Stimulated activated memory B cell treated with anti-CD40 and anti-IgM and Interleukin-4, amounts not matched to agents 10 μg/mL and 1 μg/mL and 100 μg/mL, for 72 hours (primary cell): Measurements from ENCODE around the gene FRMD5.
A peak's percentile ranks its signal among the peaks of the same experiment; 100 is the strongest.

Experiments used
- ATAC-seq: fragments of 150-1000 bp; cut with Tn5 transposase; 2 replicates; pipeline ENCODE4 v1.10.0; 2021
- H3K27ac Mint-ChIP-seq: one replicate; pipeline ENCODE4 v1.8.0; 2022; ENCODE audit warnings: mild to moderate bottlenecking, mixed read lengths
- H3K27me3 Mint-ChIP-seq: one replicate; pipeline ENCODE4 v1.8.0; 2022; ENCODE audit warnings: mixed read lengths
- H3K36me3 Mint-ChIP-seq: one replicate; pipeline ENCODE4 v1.8.0; 2022; ENCODE audit warnings: mixed read lengths
- H3K4me1 Mint-ChIP-seq: one replicate; pipeline ENCODE4 v1.8.0; 2022; ENCODE audit warnings: mixed read lengths
- H3K4me3 Mint-ChIP-seq: one replicate; pipeline ENCODE4 v1.8.0; 2022; ENCODE audit warnings: mild to moderate bottlenecking, moderate library complexity, mixed read lengths
- H3K9me3 Mint-ChIP-seq: one replicate; pipeline ENCODE4 v1.8.0; 2022; ENCODE audit warnings: mixed read lengths

FRMD5 gene

GRCh38 chr15:43930079-43930478, 265.0 kb downstream of the FRMD5 start:
- no peak overlapping the region for H3K4me3 Mint-ChIP-seq
- H3K4me1 Mint-ChIP-seq: peaks cover 9% of the 10 kb centered on the region
- peak; percentile 21 for ATAC-seq
- H3K27ac Mint-ChIP-seq: no peak overlapping the region
- H3K9me3 Mint-ChIP-seq: no peaks in the 10 kb centered on the region
- no peaks in the 10 kb centered on the region for H3K27me3 Mint-ChIP-seq
- H3K36me3 Mint-ChIP-seq: no peaks in the 10 kb centered on the region

DNA sequence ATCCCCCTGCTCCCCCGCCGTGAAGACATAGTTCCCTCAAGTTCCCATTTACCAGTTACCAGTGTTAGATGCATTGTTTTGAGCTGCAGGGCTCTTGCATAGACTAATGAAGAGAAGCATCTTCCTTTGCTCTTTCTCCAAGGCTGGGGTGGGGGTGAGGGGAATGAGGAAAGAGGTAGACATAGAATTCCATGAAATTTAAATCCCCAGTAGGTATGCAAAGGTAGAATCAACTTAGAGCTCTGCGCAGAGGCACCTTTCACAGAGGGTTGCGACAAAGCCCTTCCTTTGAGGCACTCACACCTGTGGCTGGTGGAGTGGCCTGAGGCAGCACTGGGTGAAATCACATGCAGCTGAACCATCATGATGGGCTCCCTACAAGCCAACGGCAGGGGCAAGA, 266.9 kb downstream of the FRMD5 start:
- H3K9me3 Mint-ChIP-seq: no peaks in the 10 kb centered on the region
- no peaks in the 10 kb centered on the region for H3K36me3 Mint-ChIP-seq
- no peak overlapping the region for H3K4me3 Mint-ChIP-seq
- no peak overlapping the region for H3K27ac Mint-ChIP-seq
- ATAC-seq: no peak
- peaks cover 9% of the 10 kb centered on the region for H3K4me1 Mint-ChIP-seq
- H3K27me3 Mint-ChIP-seq: no peaks in the 10 kb centered on the region

GRCh38 chr15:43927203-43927602, 267.9 kb downstream of the FRMD5 start:
- ATAC-seq: no peak
- Mint-ChIP-seq H3K27me3 (no peaks in the 10 kb centered on the region), H3K36me3 (no peaks in the 10 kb centered on the region), H3K9me3 (no peaks in the 10 kb centered on the region), H3K4me1 (peaks cover 9% of the 10 kb centered on the region), H3K27ac (no peak overlapping the region), H3K4me3 (no peak overlapping the region)

GRCh38 chr15:43923553-43923952, 271.5 kb downstream of the FRMD5 start:
- no peak overlapping the region for H3K27ac Mint-ChIP-seq
- no peaks in the 10 kb centered on the region for H3K27me3 Mint-ChIP-seq
- no peak overlapping the region for H3K4me3 Mint-ChIP-seq
- H3K36me3 Mint-ChIP-seq: no peaks in the 10 kb centered on the region
- no peaks in the 10 kb centered on the region for H3K9me3 Mint-ChIP-seq
- no peak for ATAC-seq
- no peaks in the 10 kb centered on the region for H3K4me1 Mint-ChIP-seq

GRCh38 chr15:43922021-43922420, 273.1 kb downstream of the FRMD5 start:
- Mint-ChIP-seq H3K27ac (no peak overlapping the region), H3K4me3 (no peak overlapping the region), H3K27me3 (no peaks in the 10 kb centered on the region), H3K36me3 (no peaks in the 10 kb centered on the region), H3K4me1 (no peaks in the 10 kb centered on the region), H3K9me3 (no peaks in the 10 kb centered on the region)
- ATAC-seq: no peak

DNA sequence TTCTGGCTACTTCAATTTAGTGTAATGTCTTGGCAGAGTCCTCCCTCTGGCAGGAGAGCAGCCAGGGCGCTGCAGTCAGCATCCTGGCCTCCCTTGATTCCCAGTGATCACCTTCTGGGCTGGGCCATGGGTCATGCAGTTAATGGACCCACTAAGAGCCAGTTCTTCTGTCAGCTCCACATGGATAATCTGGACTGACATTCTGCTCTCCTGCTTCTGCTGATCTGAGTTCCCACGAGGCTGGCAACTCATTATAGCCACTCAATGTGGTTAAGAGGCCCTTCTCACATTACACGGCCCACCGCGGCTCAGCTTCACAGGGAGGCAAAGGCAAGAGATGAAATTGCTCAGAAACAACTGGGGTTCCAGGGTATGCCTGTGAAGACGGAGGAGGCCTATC, 274.3 kb downstream of the FRMD5 start:
- no peak overlapping the region for H3K27ac Mint-ChIP-seq
- H3K36me3 Mint-ChIP-seq: no peaks in the 10 kb centered on the region
- H3K4me3 Mint-ChIP-seq: no peak overlapping the region
- H3K27me3 Mint-ChIP-seq: no peaks in the 10 kb centered on the region
- H3K9me3 Mint-ChIP-seq: no peaks in the 10 kb centered on the region
- H3K4me1 Mint-ChIP-seq: no peaks in the 10 kb centered on the region
- ATAC-seq: no peak

DNA sequence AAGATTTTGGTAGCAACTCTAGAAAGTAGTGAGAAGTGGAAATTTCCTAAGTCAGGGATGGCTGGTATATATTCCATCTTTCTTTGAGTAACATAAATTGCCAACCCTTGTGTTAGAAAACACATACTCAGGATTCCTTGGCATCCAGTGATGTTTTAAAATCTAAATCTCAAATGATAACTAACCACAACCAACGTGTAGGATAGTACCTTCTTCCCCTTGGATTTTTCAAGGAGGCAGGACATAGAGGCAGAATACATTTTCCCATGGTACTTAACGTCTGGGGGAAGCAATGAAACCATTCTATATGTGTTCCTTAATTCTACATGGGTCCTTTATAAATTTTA, 274.8 kb downstream of the FRMD5 start:
- H3K27ac Mint-ChIP-seq: no peak overlapping the region
- no peaks in the 10 kb centered on the region for H3K4me1 Mint-ChIP-seq
- no peaks in the 10 kb centered on the region for H3K9me3 Mint-ChIP-seq
- ATAC-seq: no peak
- no peak overlapping the region for H3K4me3 Mint-ChIP-seq
- no peaks in the 10 kb centered on the region for H3K27me3 Mint-ChIP-seq
- no peaks in the 10 kb centered on the region for H3K36me3 Mint-ChIP-seq

GRCh38 chr15:43919540-43920253, 275.4 kb downstream of the FRMD5 start:
- Mint-ChIP-seq H3K4me3 (no peak overlapping the region), H3K9me3 (no peaks in the 10 kb centered on the region), H3K27me3 (no peaks in the 10 kb centered on the region), H3K36me3 (no peaks in the 10 kb centered on the region), H3K4me1 (no peaks in the 10 kb centered on the region), H3K27ac (no peak overlapping the region)
- ATAC-seq: no peak

- Mint-ChIP-seq H3K36me3 (no peaks in the 10 kb centered on the region), H3K9me3 (no peaks in the 10 kb centered on the region), H3K27ac (no peak overlapping the region), H3K4me3 (no peak overlapping the region), H3K4me1 (no peaks in the 10 kb centered on the region), H3K27me3 (no peaks in the 10 kb centered on the region)
- ATAC-seq: no peak
Measured at GRCh38 chr15:43918717-43919116, 276.4 kb downstream of the FRMD5 start.

- ATAC-seq: no peak
- Mint-ChIP-seq H3K4me1 (no peaks in the 10 kb centered on the region), H3K27ac (no peak overlapping the region)
Measured at GRCh38 chr15:43916326-43916660, 278.8 kb downstream of the FRMD5 start.

DNA sequence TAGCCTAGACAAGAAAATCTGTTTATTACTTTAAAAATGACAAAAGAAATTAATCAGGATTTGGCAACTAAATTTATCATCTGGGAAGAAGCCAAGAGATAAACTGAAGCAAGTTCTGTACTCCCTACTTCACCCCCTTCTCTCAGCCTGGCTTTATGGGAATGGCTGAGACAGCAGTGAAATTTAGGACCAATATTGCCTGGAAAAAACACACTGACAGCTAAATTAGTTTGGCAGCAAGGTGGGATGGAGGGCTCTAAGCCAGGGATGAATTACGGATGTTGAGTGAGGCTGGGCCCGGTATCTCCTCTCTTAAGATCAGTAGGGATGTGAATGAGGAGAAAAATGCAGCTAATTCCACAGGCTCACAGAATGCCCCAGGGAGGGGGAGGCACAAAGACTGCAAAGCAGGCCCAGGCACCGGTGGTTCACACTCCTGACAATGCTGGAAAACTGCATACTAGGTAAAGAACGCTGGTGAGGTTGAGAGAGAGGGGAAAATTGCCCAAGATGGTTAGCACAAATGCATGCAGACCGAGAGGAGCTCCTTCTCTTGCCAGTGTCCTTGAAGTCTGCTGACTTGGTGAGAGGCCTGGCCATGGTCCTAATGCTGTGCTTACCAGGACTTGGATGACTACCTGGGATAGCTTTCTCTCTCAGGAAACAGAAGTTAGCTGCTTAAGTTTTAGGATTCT, 279.3 kb downstream of the FRMD5 start:
- H3K4me3 Mint-ChIP-seq: no peak overlapping the region
- H3K36me3 Mint-ChIP-seq: no peaks in the 10 kb centered on the region

More at GRCh38 chr15:43916326-43916660, 278.8 kb downstream of the FRMD5 start:
- Mint-ChIP-seq H3K36me3 (no peaks in the 10 kb centered on the region), H3K27me3 (no peaks in the 10 kb centered on the region), H3K9me3 (no peaks in the 10 kb centered on the region), H3K4me3 (no peak overlapping the region)

GRCh38 chr15:43913941-43914340, 281.1 kb downstream of the FRMD5 start:
- ATAC-seq: no peak
- peak overlapping the region; percentile 25 for H3K27ac Mint-ChIP-seq
- H3K4me1 Mint-ChIP-seq: no peaks in the 10 kb centered on the region
- H3K36me3 Mint-ChIP-seq: no peaks in the 10 kb centered on the region
- no peaks in the 10 kb centered on the region for H3K9me3 Mint-ChIP-seq
- no peak overlapping the region for H3K4me3 Mint-ChIP-seq
- H3K27me3 Mint-ChIP-seq: no peaks in the 10 kb centered on the region

More for the DNA sequence above, 279.3 kb downstream of the FRMD5 start:
- Mint-ChIP-seq H3K27ac (no peak overlapping the region), H3K27me3 (no peaks in the 10 kb centered on the region), H3K9me3 (no peaks in the 10 kb centered on the region), H3K4me1 (no peaks in the 10 kb centered on the region)
- no peak for ATAC-seq

- H3K4me3 Mint-ChIP-seq: no peak overlapping the region
- no peak for ATAC-seq
- no peak overlapping the region for H3K27ac Mint-ChIP-seq
- no peaks in the 10 kb centered on the region for H3K4me1 Mint-ChIP-seq
- no peaks in the 10 kb centered on the region for H3K27me3 Mint-ChIP-seq
- H3K9me3 Mint-ChIP-seq: no peaks in the 10 kb centered on the region
- no peaks in the 10 kb centered on the region for H3K36me3 Mint-ChIP-seq
Measured at GRCh38 chr15:43913026-43913780, 281.9 kb downstream of the FRMD5 start.

- no peak for ATAC-seq
- H3K4me1 Mint-ChIP-seq: no peaks in the 10 kb centered on the region
- no peaks in the 10 kb centered on the region for H3K9me3 Mint-ChIP-seq
- no peak overlapping the region for H3K4me3 Mint-ChIP-seq
- H3K36me3 Mint-ChIP-seq: no peaks in the 10 kb centered on the region
- no peak overlapping the region for H3K27ac Mint-ChIP-seq
- H3K27me3 Mint-ChIP-seq: no peaks in the 10 kb centered on the region
Measured at GRCh38 chr15:43912208-43912607, 282.9 kb downstream of the FRMD5 start.

GRCh38 chr15:43911235-43911781, 283.8 kb downstream of the FRMD5 start:
- H3K27me3 Mint-ChIP-seq: no peaks in the 10 kb centered on the region
- no peaks in the 10 kb centered on the region for H3K9me3 Mint-ChIP-seq
- H3K4me3 Mint-ChIP-seq: no peak overlapping the region
- no peaks in the 10 kb centered on the region for H3K4me1 Mint-ChIP-seq
- ATAC-seq: no peak
- no peaks in the 10 kb centered on the region for H3K36me3 Mint-ChIP-seq
- H3K27ac Mint-ChIP-seq: no peak overlapping the region
